GM21619 (cell line): ENCODE data around the gene SDHA.
"Not testable (repeated sequence)": the region's sequence is repeated elsewhere in the genome, so short reads cannot be mapped to it uniquely, and the experiment has no call there.

Experiments
- ATAC-seq: cut with Tn5 transposase; IDR thresholded peaks from one replicate; pipeline ENCODE4 v1.9.1; 2021; ENCODE audit not compliant: unreplicated experiment

Gene SDHA

DNA sequence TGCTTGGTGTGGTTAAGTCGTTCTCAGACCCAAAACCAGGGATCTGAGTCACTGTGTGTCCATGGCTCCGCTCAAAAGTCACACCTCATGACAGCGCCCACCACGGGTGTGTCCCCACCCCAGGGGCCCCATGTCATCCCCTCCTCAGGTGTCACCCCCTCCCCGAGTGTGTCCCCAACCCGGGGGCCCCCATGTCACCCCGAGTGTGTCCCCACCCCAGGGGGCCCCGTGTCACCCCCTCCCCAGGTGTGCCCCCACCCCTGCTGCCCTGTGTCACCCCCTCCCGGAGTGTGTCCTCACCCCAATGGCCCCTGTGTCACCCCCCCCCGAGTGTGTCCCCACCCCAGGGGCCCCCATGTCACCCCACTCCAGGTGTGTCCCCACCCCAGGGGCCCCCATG, 21.8 kb upstream of the SDHA start:
- ATAC-seq = no peak

GRCh38 chr5:197031-197430, 21.1 kb upstream of the SDHA start:
- not testable (repeated sequence) for ATAC-seq

- ATAC-seq = no peak
Measured at GRCh38 chr5:197892-198489, 20.1 kb upstream of the SDHA start.

DNA sequence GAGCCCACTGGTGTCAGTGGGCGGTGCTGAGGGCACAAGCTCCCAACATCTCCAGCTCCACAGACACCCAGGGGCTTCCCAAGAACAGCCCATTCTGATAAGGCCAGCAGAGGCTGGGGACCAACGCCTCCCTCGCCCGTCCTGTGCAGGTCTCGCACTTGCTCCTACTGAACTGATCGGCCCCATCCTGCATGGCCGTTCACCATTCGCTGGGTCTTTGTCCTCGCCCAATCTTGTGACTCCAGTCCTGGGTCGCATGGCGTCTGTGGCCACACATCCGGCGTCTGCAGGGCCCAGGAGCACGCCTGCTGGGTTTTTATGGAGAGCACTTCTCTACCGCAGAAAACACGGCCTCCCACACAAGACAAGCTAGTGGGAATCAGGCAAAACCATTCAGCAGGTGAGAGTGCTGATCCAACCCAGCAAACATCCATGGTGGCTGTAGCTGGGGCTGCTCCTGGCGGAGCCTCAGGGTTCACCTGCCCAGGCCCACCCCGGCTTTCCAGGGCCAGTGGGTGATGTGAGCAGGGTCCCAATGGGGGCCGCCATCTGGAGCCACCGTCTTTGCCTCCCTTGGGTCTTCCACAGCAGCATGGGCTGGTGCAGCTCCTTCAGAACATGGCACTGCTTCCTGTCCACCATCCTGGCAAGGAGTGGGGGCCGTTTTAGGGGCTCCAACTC, 19.5 kb upstream of the SDHA start:
- no peak for ATAC-seq

DNA sequence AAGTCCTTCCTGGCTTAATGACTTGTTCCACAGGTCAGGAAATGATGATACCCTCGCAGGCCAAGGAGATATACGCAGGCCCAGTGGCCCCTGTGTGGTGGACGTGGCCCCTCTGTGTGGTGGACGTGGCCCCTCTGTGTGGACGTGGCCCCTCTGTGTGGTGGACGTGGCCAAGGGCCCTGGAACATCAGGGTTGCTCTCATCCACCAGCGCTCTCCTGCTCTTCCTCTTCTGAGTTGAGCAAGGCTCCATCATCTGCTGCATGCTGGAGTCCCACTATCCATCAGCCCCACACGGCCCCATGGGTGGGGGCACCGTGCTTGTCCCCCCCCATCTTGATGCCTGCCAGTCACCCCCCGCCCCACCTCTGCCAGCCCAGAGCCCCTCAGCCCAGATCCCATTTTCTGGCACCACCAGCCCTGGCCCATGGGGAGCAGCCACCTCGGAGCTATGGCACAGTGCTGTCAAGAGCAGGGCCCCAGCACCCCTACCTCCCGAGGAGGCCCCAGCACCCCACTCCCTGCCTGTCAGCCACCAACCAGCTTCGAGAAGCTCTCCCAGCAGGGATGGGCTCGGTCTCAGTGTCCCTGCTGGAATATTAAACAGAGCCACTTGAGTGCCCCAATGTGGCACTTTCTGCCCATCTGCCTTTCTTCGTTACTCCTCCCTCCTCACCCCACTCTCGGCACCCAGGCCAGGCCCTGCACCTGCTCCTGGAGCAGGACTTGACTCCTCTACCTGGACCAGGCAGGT, 18.7 kb upstream of the SDHA start:
- ATAC-seq = no peak

- ATAC-seq = no peak
Measured at GRCh38 chr5:199950-200645, 18.0 kb upstream of the SDHA start.

GRCh38 chr5:200985-201384, 17.1 kb upstream of the SDHA start:
- no peak for ATAC-seq

- ATAC-seq = no peak
Measured at GRCh38 chr5:201672-202071, 16.4 kb upstream of the SDHA start.

- no peak for ATAC-seq
Measured at GRCh38 chr5:203246-203930, 14.7 kb upstream of the SDHA start.

DNA sequence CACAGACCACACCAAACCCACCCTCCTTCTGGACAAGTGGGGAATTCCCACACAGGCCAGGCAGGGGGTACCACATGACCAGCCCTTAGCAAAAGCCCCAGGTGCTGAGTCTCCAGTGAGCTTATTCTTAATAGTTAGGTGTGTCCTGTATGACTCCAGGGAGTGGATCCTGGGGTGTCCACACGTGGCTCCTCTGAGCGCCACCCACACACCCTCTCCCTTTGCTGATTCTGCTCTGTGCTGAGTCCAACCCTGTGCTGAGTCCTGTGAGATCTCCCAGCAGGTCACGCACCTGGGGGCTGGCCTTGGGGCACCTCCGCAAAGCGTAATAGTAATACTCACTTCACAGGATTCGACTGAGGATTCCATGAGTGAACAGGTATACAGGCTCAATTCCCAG, 14.1 kb upstream of the SDHA start:
- no peak for ATAC-seq

- ATAC-seq = no peak
Measured at GRCh38 chr5:204462-204861, 13.7 kb upstream of the SDHA start.

GRCh38 chr5:204966-205670, 13.0 kb upstream of the SDHA start:
- ATAC-seq = no peak

- no peak for ATAC-seq
Measured at GRCh38 chr5:206406-206805, 11.7 kb upstream of the SDHA start.

DNA sequence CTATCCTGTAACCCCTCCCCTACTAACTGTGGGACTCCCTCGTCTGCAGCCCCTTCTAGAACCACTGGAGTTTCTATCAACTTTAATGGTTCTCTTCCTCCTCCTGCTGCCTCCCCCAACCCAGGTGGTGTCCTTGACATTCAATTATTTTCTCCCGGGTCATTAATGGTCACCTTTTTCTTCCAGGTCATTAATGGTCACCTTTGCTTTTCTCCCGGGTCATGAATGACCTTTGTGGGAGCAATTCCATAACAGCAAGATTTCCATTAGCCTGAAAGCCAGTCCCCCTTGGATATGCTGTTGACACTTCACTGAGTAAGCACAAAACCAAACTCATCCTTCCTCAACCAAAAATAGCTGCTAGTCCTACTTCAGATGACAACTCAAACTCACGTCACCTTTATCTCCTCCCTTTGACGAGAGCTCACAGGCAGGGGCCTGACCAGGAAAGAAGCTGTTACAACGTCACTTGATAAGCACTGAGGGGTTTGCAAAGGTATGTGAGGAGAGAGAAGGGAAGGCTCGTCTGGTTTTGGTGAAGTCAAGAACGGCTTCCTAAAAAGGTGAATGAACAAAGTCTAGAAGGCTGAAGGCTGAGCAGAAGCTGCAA, 11.1 kb upstream of the SDHA start:
- ATAC-seq = no peak

DNA sequence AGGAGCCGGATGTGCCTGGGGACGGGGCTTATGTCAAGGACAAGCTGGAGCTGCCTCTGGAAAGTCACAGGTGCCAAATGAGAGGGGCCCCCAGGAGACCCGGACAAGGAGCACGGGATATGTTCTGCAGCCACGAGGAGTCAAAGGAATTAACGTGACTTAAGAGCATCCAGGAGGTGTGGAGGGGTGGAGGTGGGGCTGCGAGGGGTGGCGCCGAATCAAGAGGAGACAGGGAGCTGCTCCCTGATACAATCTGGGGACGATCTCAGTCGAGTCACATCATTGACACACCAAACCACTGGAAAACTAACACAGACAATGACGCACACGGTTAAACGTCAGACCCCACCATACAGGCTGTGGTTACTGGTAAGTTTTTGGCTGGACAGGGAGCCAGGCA, 10.5 kb upstream of the SDHA start:
- no peak for ATAC-seq

DNA sequence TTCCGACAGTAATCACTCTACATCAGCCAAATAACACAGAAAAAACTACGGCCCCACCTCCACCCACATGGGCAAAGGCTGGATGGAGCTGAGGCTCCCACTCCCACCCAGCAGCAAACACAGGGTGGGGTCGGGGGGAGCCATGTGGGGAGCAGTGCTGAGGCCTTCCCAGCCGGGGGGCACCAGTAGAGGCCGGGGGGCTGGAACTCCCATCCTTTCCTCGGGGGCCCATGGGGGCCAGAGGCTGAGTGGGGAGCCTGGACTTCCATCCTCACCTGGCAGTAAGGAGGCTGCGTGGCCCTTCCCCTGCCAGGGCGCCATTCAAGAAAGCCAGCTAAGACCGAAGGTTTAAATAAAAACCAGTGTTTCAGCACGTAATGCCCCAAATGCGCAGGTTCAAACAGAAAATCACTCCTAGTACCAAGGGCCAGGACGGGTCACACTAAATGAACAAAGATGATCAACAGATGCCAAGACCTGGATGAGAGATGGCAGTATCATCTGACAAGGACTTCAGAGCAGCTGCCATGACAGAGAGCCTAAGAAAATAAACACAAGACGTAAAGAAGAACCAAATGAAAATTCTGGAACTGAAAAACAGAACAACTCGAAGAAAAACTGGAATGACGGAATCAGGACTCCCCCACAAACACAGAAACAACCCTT, 9.5 kb upstream of the SDHA start:
- ATAC-seq = no peak

- ATAC-seq = no peak
Measured at GRCh38 chr5:213803-214395, 4.2 kb upstream of the SDHA start.

DNA sequence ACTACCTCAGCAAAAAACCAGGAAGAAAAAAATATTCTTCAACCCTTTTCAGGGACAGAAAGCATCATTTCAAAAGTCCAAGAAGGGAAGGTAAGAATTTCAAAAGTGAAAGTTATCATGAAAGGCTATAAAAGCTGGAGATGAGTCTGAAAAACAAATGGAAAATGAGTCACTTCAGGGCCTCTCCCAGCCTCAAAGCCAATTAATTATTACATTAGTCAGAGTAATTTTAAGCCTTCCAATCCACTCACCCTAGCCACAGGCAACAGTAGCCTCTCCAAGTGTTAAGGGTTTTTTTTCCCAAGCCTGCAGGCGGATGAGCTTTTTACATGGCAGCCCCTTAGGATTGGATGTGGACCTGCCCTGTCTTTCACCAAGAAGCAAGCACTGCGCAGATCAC, 2.9 kb upstream of the SDHA start:
- ATAC-seq = not testable (repeated sequence)

- ATAC-seq = not testable (repeated sequence)
Measured at GRCh38 chr5:216076-216475, 2.0 kb upstream of the SDHA start.
